Measurements from ENCODE around the gene VPS13A.
"Not testable (repeated sequence)": the region's sequence is repeated elsewhere in the genome, so short reads cannot be mapped to it uniquely, and the experiment has no call there.

Gene VPS13A

GRCh38 chr9:77438653-77439052 lies 261.3 kb downstream of the VPS13A start:
- Mint-ChIP-seq H3K9me3 (ENCODE audit: low read depth) (no peaks in the 10 kb centered on the region), H3K36me3 (no peaks in the 10 kb centered on the region)

GRCh38 chr9:77440057-77440456 lies 262.7 kb downstream of the VPS13A start:
- no peaks in the 10 kb centered on the region for H3K36me3 Mint-ChIP-seq

More at GRCh38 chr9:77438653-77439052, 261.3 kb downstream of the VPS13A start:
- Mint-ChIP-seq H3K4me3 (no peak overlapping the region), H3K27me3 (peaks cover 3% of the 10 kb centered on the region), H3K27ac (no peak overlapping the region), H3K4me1 (ENCODE audit: low read depth) (peaks cover 3% of the 10 kb centered on the region)

DNA sequence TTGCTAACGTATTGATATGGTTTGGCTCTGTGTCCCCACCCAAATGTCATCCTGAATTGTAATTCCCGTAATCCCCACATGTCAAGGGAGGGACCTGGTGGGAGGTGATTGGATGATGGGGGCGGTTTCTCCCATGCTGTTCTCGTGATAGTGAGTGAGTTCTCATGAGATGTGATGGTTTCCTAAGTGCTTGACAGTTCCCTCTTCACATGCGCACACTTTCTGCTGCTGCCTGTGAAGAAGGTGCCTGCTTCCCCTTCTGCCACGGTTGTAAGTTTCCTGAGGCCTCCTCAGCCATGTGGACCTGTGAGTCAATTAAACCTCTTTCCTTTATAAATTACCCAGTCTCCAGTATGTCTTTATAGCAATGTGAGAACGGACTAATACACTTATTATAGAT lies 263.8 kb downstream of the VPS13A start:
- not testable (repeated sequence) for H3K4me3 Mint-ChIP-seq, H3K27ac Mint-ChIP-seq

More at GRCh38 chr9:77440057-77440456, 262.7 kb downstream of the VPS13A start:
- no peak overlapping the region for H3K27ac Mint-ChIP-seq
- H3K4me3 Mint-ChIP-seq, result no peak overlapping the region
- no peaks in the 10 kb centered on the region for H3K4me1 Mint-ChIP-seq (ENCODE audit: low read depth)
- no peaks in the 10 kb centered on the region for H3K27me3 Mint-ChIP-seq
- no peaks in the 10 kb centered on the region for H3K9me3 Mint-ChIP-seq (ENCODE audit: low read depth)

DNA sequence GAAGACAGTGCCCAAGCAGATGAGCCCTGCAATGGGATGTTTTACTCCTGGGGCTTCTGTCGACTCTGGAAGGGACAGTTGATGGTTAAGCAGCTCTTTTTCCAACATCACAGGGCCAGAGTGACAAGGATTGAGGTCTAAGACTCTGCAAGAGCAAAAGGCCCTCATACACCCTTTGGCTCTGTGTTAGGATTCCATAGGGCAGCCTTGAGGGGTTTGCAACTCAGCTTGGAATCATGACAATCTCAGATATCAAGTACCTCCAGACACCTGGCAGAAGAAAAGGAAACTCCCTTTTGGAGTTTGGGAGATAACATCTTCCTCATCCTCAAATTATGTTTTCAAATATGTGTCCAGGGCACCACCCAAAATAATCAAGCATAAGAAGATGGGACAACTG lies 265.1 kb downstream of the VPS13A start:
- H3K4me3 Mint-ChIP-seq, result no peak overlapping the region
- H3K27me3 Mint-ChIP-seq, result no peaks in the 10 kb centered on the region
- H3K27ac Mint-ChIP-seq, result no peak overlapping the region
- H3K4me1 Mint-ChIP-seq (ENCODE audit: low read depth), result no peaks in the 10 kb centered on the region
- H3K9me3 Mint-ChIP-seq (ENCODE audit: low read depth), result no peaks in the 10 kb centered on the region
- H3K36me3 Mint-ChIP-seq, result no peaks in the 10 kb centered on the region

More for the DNA sequence above, 263.8 kb downstream of the VPS13A start:
- not testable (repeated sequence) for H3K27me3 Mint-ChIP-seq; H3K9me3 Mint-ChIP-seq (ENCODE audit: low read depth); H3K36me3 Mint-ChIP-seq; H3K4me1 Mint-ChIP-seq (ENCODE audit: low read depth)

DNA sequence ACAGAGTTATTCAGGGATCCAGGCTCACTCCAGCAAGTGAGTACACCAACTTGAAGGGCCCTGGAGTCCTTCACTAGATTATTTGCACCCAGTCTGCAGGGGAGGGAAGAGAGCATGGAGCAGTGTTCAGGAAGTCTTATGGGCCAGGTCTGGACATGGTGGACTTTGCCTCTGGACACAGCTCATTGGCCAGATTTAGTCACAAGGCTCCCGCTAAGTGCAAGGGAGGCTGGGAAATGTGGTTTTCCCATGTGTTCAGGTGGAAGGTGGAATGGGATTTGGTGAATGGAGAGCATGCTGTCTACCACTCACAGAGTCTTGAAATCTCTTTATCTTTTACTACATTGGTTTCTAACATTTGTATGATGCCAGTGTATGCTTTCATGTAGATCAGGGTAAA lies 270.3 kb downstream of the VPS13A start:
- Mint-ChIP-seq H3K4me3 (no peak overlapping the region), H3K27me3 (peaks cover 3% of the 10 kb centered on the region), H3K4me1 (ENCODE audit: low read depth) (no peaks in the 10 kb centered on the region), H3K36me3 (no peaks in the 10 kb centered on the region), H3K27ac (no peak overlapping the region), H3K9me3 (ENCODE audit: low read depth) (no peaks in the 10 kb centered on the region)

DNA sequence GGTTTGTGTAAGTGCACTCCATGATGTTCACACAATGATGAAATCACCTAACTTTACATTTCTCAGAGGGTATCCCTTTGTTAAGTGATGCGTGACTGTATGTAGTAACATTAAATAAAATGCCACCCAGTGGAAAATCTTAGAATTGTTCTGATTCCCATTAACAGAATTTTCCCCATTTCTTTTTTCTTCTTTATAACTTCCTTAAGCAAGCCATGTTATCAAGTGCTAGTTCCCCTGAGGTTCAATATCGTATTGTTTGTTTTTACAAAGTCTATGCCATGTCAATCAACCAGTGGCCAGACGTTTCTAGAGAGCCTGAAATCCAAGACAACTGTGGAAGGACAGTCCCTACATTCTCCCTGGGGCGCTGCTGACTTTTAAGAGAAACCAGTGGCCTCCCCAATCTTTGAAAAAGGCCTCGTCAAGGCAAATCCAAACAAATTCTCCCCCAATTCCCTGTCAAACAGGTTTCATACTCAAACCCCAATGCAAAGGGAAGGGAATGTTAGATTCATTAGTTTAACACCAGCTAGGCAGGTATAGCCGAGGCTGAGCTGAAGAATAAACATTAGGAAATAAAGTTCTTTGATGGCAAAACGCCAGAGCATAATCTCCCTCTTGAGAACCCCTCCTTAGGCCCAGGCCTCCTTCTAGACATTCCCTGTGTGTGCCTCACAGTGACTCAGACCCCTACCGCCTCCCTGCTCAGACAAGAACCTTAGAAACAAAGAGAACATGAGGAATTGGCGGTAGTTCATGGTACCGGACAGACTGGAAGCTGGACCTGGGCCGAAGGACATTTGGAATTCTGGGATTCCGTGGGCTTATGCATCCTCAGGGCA lies 272.1 kb downstream of the VPS13A start:
- no peak overlapping the region for H3K27ac Mint-ChIP-seq
- H3K9me3 Mint-ChIP-seq (ENCODE audit: low read depth), result no peaks in the 10 kb centered on the region
- no peak overlapping the region for H3K4me3 Mint-ChIP-seq
- H3K36me3 Mint-ChIP-seq, result no peaks in the 10 kb centered on the region
- peaks cover 8% of the 10 kb centered on the region for H3K4me1 Mint-ChIP-seq (ENCODE audit: low read depth)
- H3K27me3 Mint-ChIP-seq, result peaks cover 3% of the 10 kb centered on the region

GRCh38 chr9:77450085-77450475 lies 272.7 kb downstream of the VPS13A start:
- Mint-ChIP-seq H3K9me3 (ENCODE audit: low read depth) (no peaks in the 10 kb centered on the region), H3K27ac (no peak overlapping the region), H3K36me3 (no peaks in the 10 kb centered on the region), H3K27me3 (peaks cover 3% of the 10 kb centered on the region), H3K4me1 (ENCODE audit: low read depth) (peaks cover 8% of the 10 kb centered on the region), H3K4me3 (no peak overlapping the region)

GRCh38 chr9:77451507-77451906 lies 274.2 kb downstream of the VPS13A start:
- Mint-ChIP-seq H3K4me1 (ENCODE audit: low read depth) (peaks cover 8% of the 10 kb centered on the region), H3K9me3 (ENCODE audit: low read depth) (no peaks in the 10 kb centered on the region), H3K36me3 (no peaks in the 10 kb centered on the region), H3K27ac (no peak overlapping the region), H3K27me3 (peaks cover 3% of the 10 kb centered on the region), H3K4me3 (no peak overlapping the region)

- no peak overlapping the region for H3K27ac Mint-ChIP-seq
- peak overlapping the region; percentile 80 for H3K4me3 Mint-ChIP-seq
- peaks cover 3% of the 10 kb centered on the region for H3K27me3 Mint-ChIP-seq
These were observed 276.7 kb downstream of the VPS13A start for GRCh38 chr9:77453825-77454647.

DNA sequence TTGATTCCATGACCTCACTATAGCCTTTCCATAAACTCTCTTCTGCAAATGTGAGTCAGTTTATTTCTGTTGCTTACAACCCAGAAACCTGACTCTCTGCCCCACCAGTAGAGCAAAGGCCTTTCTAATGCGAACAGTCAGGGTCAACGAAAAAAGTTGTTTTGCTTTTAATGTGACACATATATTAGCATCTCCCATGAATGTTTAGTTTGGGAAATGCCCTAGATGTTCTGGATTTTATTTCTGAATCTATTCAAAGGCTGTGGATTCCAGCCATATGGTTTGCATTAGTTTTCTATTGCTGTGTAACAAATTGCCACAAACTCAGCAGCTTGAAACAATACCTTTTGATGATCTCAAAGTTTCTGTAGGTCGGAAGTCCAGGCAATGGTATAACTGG lies 277.3 kb downstream of the VPS13A start:
- Mint-ChIP-seq H3K27ac (peak overlapping the region; percentile 16), H3K36me3 (no peaks in the 10 kb centered on the region), H3K4me3 (no peak overlapping the region), H3K4me1 (ENCODE audit: low read depth) (peaks cover 14% of the 10 kb centered on the region), H3K27me3 (peaks cover 1% of the 10 kb centered on the region), H3K9me3 (ENCODE audit: low read depth) (no peaks in the 10 kb centered on the region)

More at GRCh38 chr9:77453825-77454647, 276.7 kb downstream of the VPS13A start:
- H3K9me3 Mint-ChIP-seq (ENCODE audit: low read depth), result no peaks in the 10 kb centered on the region
- H3K36me3 Mint-ChIP-seq, result no peaks in the 10 kb centered on the region
- H3K4me1 Mint-ChIP-seq (ENCODE audit: low read depth), result peaks cover 14% of the 10 kb centered on the region

GRCh38 chr9:77455312-77455927 lies 278.1 kb downstream of the VPS13A start:
- H3K4me1 Mint-ChIP-seq (ENCODE audit: low read depth), result peaks cover 14% of the 10 kb centered on the region
- no peaks in the 10 kb centered on the region for H3K36me3 Mint-ChIP-seq
- H3K9me3 Mint-ChIP-seq (ENCODE audit: low read depth), result no peaks in the 10 kb centered on the region
- H3K4me3 Mint-ChIP-seq, result no peak overlapping the region
- no peak overlapping the region for H3K27ac Mint-ChIP-seq
- H3K27me3 Mint-ChIP-seq, result peaks cover 1% of the 10 kb centered on the region

GRCh38 chr9:77456829-77457437 lies 279.6 kb downstream of the VPS13A start:
- Mint-ChIP-seq H3K4me3 (no peak overlapping the region), H3K9me3 (ENCODE audit: low read depth) (no peaks in the 10 kb centered on the region), H3K36me3 (no peaks in the 10 kb centered on the region), H3K27me3 (no peaks in the 10 kb centered on the region), H3K27ac (no peak overlapping the region), H3K4me1 (ENCODE audit: low read depth) (peaks cover 14% of the 10 kb centered on the region)

DNA sequence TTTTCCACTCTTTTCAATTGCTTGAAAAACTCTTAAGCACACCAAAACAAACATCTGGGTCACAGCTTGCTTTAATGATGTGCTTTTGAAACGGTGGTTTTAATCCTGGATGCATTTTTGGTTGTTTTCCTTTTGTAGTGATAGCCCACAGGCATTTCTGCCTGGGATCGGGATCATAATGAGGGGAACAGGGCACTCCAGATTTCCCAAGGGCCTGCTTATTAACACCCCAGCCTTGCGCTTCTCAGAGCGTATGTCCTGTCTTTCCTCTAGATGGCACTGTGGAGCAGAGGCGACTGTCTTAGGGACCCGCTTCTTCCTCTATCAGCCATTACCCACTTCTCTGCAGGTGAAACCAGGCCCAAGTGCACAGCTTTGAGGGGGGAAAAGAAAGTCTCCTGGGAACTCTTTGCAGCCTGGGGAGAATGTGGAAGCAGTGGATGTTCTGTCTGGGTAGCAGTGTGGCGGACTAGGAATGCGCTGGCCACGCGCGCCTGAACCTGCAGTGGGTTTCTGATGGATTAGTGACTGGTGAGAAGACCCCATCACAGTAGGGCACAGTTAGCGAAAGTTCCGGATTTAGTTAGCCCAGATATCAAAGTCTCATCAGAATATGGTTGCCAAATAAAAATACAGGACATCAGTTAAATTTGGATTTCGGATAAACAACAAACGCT lies 280.7 kb downstream of the VPS13A start:
- H3K4me1 Mint-ChIP-seq (ENCODE audit: low read depth), result peaks cover 14% of the 10 kb centered on the region
- H3K36me3 Mint-ChIP-seq, result no peaks in the 10 kb centered on the region
- H3K9me3 Mint-ChIP-seq (ENCODE audit: low read depth), result no peaks in the 10 kb centered on the region
- H3K4me3 Mint-ChIP-seq, result no peak overlapping the region
- no peaks in the 10 kb centered on the region for H3K27me3 Mint-ChIP-seq
- H3K27ac Mint-ChIP-seq, result no peak overlapping the region

- Mint-ChIP-seq H3K9me3 (ENCODE audit: low read depth) (no peaks in the 10 kb centered on the region), H3K4me3 (no peak overlapping the region), H3K36me3 (no peaks in the 10 kb centered on the region), H3K27me3 (no peaks in the 10 kb centered on the region), H3K4me1 (ENCODE audit: low read depth) (peaks cover 5% of the 10 kb centered on the region), H3K27ac (no peak overlapping the region)
These were observed 283.6 kb downstream of the VPS13A start for GRCh38 chr9:77460938-77461337.

Data from activated naive CD8-positive, alpha-beta T cell (primary cell).